Measurements from ENCODE around the gene IGSF8. TPM values are rescaled to one million over a fixed set of nuclear protein-coding genes. Genes with fewer than 3 reads are reported as not detected.

The IGSF8 gene
- polyA plus RNA-seq, 1 of the 3 experiments (the other 2 are of a cell fraction), result 67.9 TPM

- TF ChIP-seq RXRA (IDR thresholded peaks at IDR 0.05; ENCODE audit: borderline replicate concordance, low read depth), result no peak
- TF ChIP-seq IRF3 (IDR thresholded peaks at IDR 0.05; ENCODE audit: low read depth, low read length), result no peak
- TF ChIP-seq NFIC (IDR thresholded peaks at IDR 0.05; ENCODE audit: borderline replicate concordance), result no peak
- TF ChIP-seq RCOR1 (IDR thresholded peaks at IDR 0.05; ENCODE audit: low read length), result no peak
- TF ChIP-seq TCF12 (IDR thresholded peaks at IDR 0.05), result no peak
- TF ChIP-seq EZH2phosphoT487 (IDR thresholded peaks at IDR 0.05; ENCODE audit: borderline replicate concordance, low read depth), result no peak
- TF ChIP-seq EP300 (IDR thresholded peaks at IDR 0.05; ENCODE audit: borderline replicate concordance in 1 of 2, low read depth in 1 of 2, low read length in 1 of 2), result no peak
- TF ChIP-seq MAX (IDR thresholded peaks at IDR 0.05; ENCODE audit: low read depth), result no peak
- TF ChIP-seq FOSL2 (IDR thresholded peaks at IDR 0.05; ENCODE audit: borderline replicate concordance, low read depth), result no peak
- TF ChIP-seq CHD2 (IDR thresholded peaks at IDR 0.05; ENCODE audit: low read length, partially characterized antibody), result no peak
- TF ChIP-seq YY1 (IDR thresholded peaks at IDR 0.05; ENCODE audit: low read depth), result no peak
- TF ChIP-seq MEF2A (IDR thresholded peaks at IDR 0.05; ENCODE audit: borderline replicate concordance, low read depth), result no peak
- no peak for TF ChIP-seq USF1 (IDR thresholded peaks at IDR 0.05; ENCODE audit: borderline replicate concordance, low read depth)
- no peak for TF ChIP-seq JUND (IDR thresholded peaks at IDR 0.05)
- no peak for TF ChIP-seq PBX3 (IDR thresholded peaks at IDR 0.05)
- no peak for TF ChIP-seq GATA2 (CRISPR knock-in tag; IDR thresholded peaks at IDR 0.05)
- TF ChIP-seq NRF1 (IDR thresholded peaks at IDR 0.05; ENCODE audit: low read depth, low read length), result no peak
- no peak for TF ChIP-seq TEAD4 (IDR thresholded peaks at IDR 0.05; ENCODE audit: borderline replicate concordance, insufficient read depth)
- Histone ChIP-seq H3K4me2 (no peak overlapping the region), H3K27me3 (ENCODE audit: insufficient read depth) (0 out of 2 replicates have a peak, but pooled peaks cover 4% of the 10 kb centered on the region), H3K79me2 (ENCODE audit: insufficient read depth) (no peaks in the 10 kb centered on the region), H3F3A (replicated peaks; ENCODE audit: insufficient read depth) (no peaks in the 10 kb centered on the region), H3K9me2 (no peaks in the 10 kb centered on the region), H3K4me3 (ENCODE audit: low read depth in 2 of 2, low read length in 1 of 2) (no peak overlapping the region), H3K4me1 (ENCODE audit: control insufficient read depth in 1 of 2, insufficient read depth in 2 of 2, low read depth in 1 of 2, low read length in 1 of 2) (peaks cover 0 to 8% of the 10 kb centered on the region in 2 experiments; a peak in 1 of 4 replicates), H3K9ac (no peak overlapping the region), H3K27ac (ENCODE audit: low read depth in 2 of 2, low read length in 1 of 2) (no peak overlapping the region), H4K20me1 (ENCODE audit: insufficient read depth) (no peaks in the 10 kb centered on the region), H3K9me3 (no peaks in the 10 kb centered on the region), H2AFZ (ENCODE audit: low read depth) (no peak overlapping the region), H3K36me3 (replicated peaks in 1 of 2; ENCODE audit: control insufficient read depth in 1 of 2, insufficient read depth in 2 of 2, low read length in 1 of 2) (no peaks in the 10 kb centered on the region)
- ChIA-PET POLR2A (no interaction called here), CTCF (interaction anchor here (1.2 to 2.3 kb wide), 4 partner anchors 29 to 162 kb away, joined by 3 to 11 read pairs (median 6); no protein-coding TSS in a partner anchor)
- 63% methylated on average over 3 of the region's 3 CpGs for WGBS (ENCODE audit: low lambda C conversion rate)
- DNase-seq, result no peak
Measured at GRCh38 chr1:160129558-160129957, 31.1 kb upstream of the IGSF8 start.

Measured in SK-N-SH (cell line).